ENCODE data around the gene AKT2. TPM values are rescaled to one million over a fixed set of nuclear protein-coding genes. Genes with fewer than 3 reads are reported as not detected.

AKT2 gene
- total and polyA plus RNA-seq, 10 of the 15 experiments (the other 5 are each of a cell fraction or from before 2014, with no cell fraction given): 1.0 to 185 (median 71.5) TPM

- WGBS (ENCODE audit: insufficient coverage, insufficient replicate concordance, low lambda C conversion rate, missing lambda C conversion rate): 47% methylated on average over 2 of the region's 2 CpGs
- ATAC-seq (no peak), DNase-seq (ENCODE audit: low read depth, low spot score) (no peak), FAIRE-seq (no peak)
- Histone ChIP-seq H4K20me1 (ENCODE audit: control insufficient read depth, insufficient read depth) (no peaks in the 10 kb centered on the region), H3K4me2 (ENCODE audit: control insufficient read depth, insufficient read depth) (no peak overlapping the region), H3K27ac (ENCODE audit: control insufficient read depth, insufficient read depth) (no peak overlapping the region), H3K4me1 (ENCODE audit: control insufficient read depth, insufficient read depth, low read length) (no peaks in the 10 kb centered on the region), H3K9ac (ENCODE audit: control insufficient read depth, insufficient read depth, low read length) (no peak overlapping the region), H3K27me3 (replicated peaks in 1 of 2; ENCODE audit: control insufficient read depth in 2 of 2, insufficient read depth in 2 of 2, low read length in 1 of 2) (no peaks in the 10 kb centered on the region), H3K36me3 (ENCODE audit: control insufficient read depth in 2 of 2, insufficient read depth in 2 of 2, low read length in 1 of 2) (peaks cover 0 to 3% of the 10 kb centered on the region in 2 experiments; a peak in 2 of 4 replicates), H3K4me3 (no peak overlapping the region), H2AFZ (ENCODE audit: control insufficient read depth, low read depth, low read length) (no peak overlapping the region), H3K79me2 (ENCODE audit: control insufficient read depth, insufficient read depth, low read length) (no peaks in the 10 kb centered on the region), H3K9me3 (replicated peaks; ENCODE audit: control insufficient read depth, insufficient read depth, low read length) (no peaks in the 10 kb centered on the region)
- no TSS peak for BruUV-seq (replicated peaks)
- intact Hi-C loops (cut with micrococcal nuclease; ENCODE audit: unreplicated experiment): no loop called here
- TF ChIP-seq MEF2B (IDR thresholded peaks at IDR 0.05; ENCODE audit: partially characterized antibody, poor library complexity, severe bottlenecking) (no peak), HDAC2 (IDR thresholded peaks at IDR 0.05) (no peak), TCF12 (IDR thresholded peaks at IDR 0.05; ENCODE audit: low read depth, low read length) (no peak), CREM (IDR thresholded peaks at IDR 0.05; ENCODE audit: low read depth) (no peak), ZBTB40 (IDR thresholded peaks at IDR 0.05; ENCODE audit: borderline replicate concordance) (no peak), HDAC6 (IDR thresholded peaks at IDR 0.05; ENCODE audit: unreplicated experiment) (no peak), NFXL1 (IDR thresholded peaks at IDR 0.05; ENCODE audit: borderline replicate concordance) (no peak), MTA3 (IDR thresholded peaks at IDR 0.05; ENCODE audit: borderline replicate concordance, low read length) (no peak), CBX3 (IDR thresholded peaks at IDR 0.05; ENCODE audit: borderline replicate concordance, low read depth) (no peak), CUX1 (IDR thresholded peaks at IDR 0.05; ENCODE audit: insufficient replicate concordance, low read depth, low read length) (no peak), NFIC (IDR thresholded peaks at IDR 0.05; ENCODE audit: low read depth, low read length) (no peak)
- in situ Hi-C loops (cut with MboI): no loop called here
- RAD21 ChIA-PET (ENCODE audit: unreplicated experiment): no interaction called here
- SMC1A ChIA-PET (ENCODE audit: uncharacterized antibody, unreplicated experiment): interaction anchor here (3.0 kb wide), 1 partner anchor 7 kb away, joined by 9 read pairs; no protein-coding TSS in a partner anchor
- CTCF ChIA-PET: no interaction called here
- POLR2A ChIA-PET: no interaction called here
These were observed 27.4 kb upstream of the AKT2 start for GRCh38 chr19:40312533-40312932.

All from GM12878 (cell line).